A673 (cell line): Measurements from ENCODE around the gene ITPR2. TPM values are rescaled to one million over a fixed set of nuclear protein-coding genes. Genes with fewer than 3 reads are reported as not detected.
A peak's percentile ranks its signal among the peaks of the same experiment; 100 is the strongest.

Experiments used
- BruUV-seq: library from RNA; stranded (reverse); fragments of 400-500 nt; replicated peaks from 2 replicates; lab custom pipeline; 2021; lab: Mats Ljungman, UMichigan
- CTCF ChIA-PET: fragments of 300-600 bp; sonication (Branson Sonifier 250); formaldehyde crosslinking; loops from one replicate; lab custom pipeline; 2022; ENCODE audit warnings: antibody characterized with exemption; lab: Charles Lee
- POLR2A ChIA-PET: fragments of 300-600 bp; sonication (Branson Sonifier 250); formaldehyde crosslinking; loops from one replicate; lab custom pipeline; 2022; ENCODE audit warnings: antibody characterized with exemption; ENCODE audit not compliant: low non-redundant PET; lab: Charles Lee
- DNase-seq: peaks from one replicate; pipeline ENCODE4 v3.0.0-alpha.2; 2015; ENCODE audit warnings: low spot score
- H3K27ac ChIP-seq: fragments of 200-600 bp; sonication (generic); 2 replicates; pipeline ENCODE4 v1.5.1; 2016; ENCODE audit warnings: mixed run types, low read depth, mild to moderate bottlenecking, mixed read lengths, antibody characterized with exemption, low read length; ENCODE audit not compliant: poor library complexity, severe bottlenecking
- H3K27me3 ChIP-seq: fragments of 200-600 bp; sonication (generic); replicated peaks from 2 replicates; pipeline ENCODE4 v1.6.1; 2017; ENCODE audit warnings: mixed run types, low read depth, mild to moderate bottlenecking, mixed read lengths, antibody characterized with exemption, low read length; ENCODE audit not compliant: insufficient read depth, poor library complexity
- H3K36me3 ChIP-seq: fragments of 200-600 bp; sonication (generic); 2 replicates; pipeline ENCODE4 v1.6.1; 2016; ENCODE audit warnings: mixed run types, mild to moderate bottlenecking, mixed read lengths, antibody characterized with exemption, low read length; ENCODE audit not compliant: insufficient read depth, poor library complexity, severe bottlenecking
- H3K4me1 ChIP-seq: fragments of 200-600 bp; sonication (generic); 2 replicates; pipeline ENCODE4 v1.6.1; 2017; ENCODE audit warnings: mixed run types, mild to moderate bottlenecking, mixed read lengths, antibody characterized with exemption, low read length; ENCODE audit not compliant: insufficient read depth, poor library complexity, severe bottlenecking
- H3K4me3 ChIP-seq: fragments of 200-600 bp; sonication (generic); 2 replicates; pipeline ENCODE4 v1.5.1; 2016; ENCODE audit warnings: low read depth, mixed run types, mild to moderate bottlenecking, mixed read lengths, low read length; ENCODE audit not compliant: poor library complexity, severe bottlenecking
- H3K9me3 ChIP-seq: fragments of 200-600 bp; sonication (generic); 2 replicates; pipeline ENCODE4 v1.6.1; 2016; ENCODE audit warnings: mixed run types, low read depth, mild to moderate bottlenecking, mixed read lengths, antibody characterized with exemption, low read length; ENCODE audit not compliant: poor library complexity, severe bottlenecking
- CTCF ChIP-seq: fragments of 300-800, 200-600 bp; sonication (generic); conservative IDR thresholded peaks from 2 replicates; pipeline ENCODE4 v1.5.1; 2017; ENCODE audit warnings: low read depth, mild to moderate bottlenecking, antibody characterized with exemption, low read length, moderate library complexity, mixed read lengths
- EZH2 ChIP-seq: fragments of 200-600 bp; sonication (generic); IDR thresholded peaks from 2 replicates; pipeline ENCODE4 v1.6.1; 2017; ENCODE audit warnings: borderline replicate concordance, low read depth, mild to moderate bottlenecking, mixed read lengths, antibody characterized with exemption, low read length; ENCODE audit not compliant: poor library complexity, severe bottlenecking
- intact Hi-C: fragments of 100-400 bp; cut with micrococcal nuclease; formaldehyde crosslinking; loops from one replicate; pipeline ENCODE4 v1.10.0; 2022; ENCODE audit not compliant: unreplicated experiment
- total RNA-seq: library from RNA; stranded (reverse); gene quantifications from 2 replicates; pipeline ENCODE4 v1.2.3, GENCODE V29; 2021

The ITPR2 gene
- total RNA-seq, 1 experiment from 2014 or later = 22.6 TPM

GRCh38 chr12:26345471-26346003, 487.5 kb downstream of the ITPR2 start:
- intact Hi-C loops = no loop called here
- Histone ChIP-seq H3K27ac (no peak overlapping the region), H3K4me3 (no peak overlapping the region), H3K4me1 (no peaks in the 10 kb centered on the region), H3K27me3 (no peaks in the 10 kb centered on the region), H3K9me3 (no peaks in the 10 kb centered on the region), H3K36me3 (no peaks in the 10 kb centered on the region)
- DNase-seq = no peak
- no TSS peak for BruUV-seq
- no peak for TF ChIP-seq CTCF
- no peak for TF ChIP-seq EZH2
- ChIA-PET POLR2A (no interaction called here), CTCF (no interaction called here)

DNA sequence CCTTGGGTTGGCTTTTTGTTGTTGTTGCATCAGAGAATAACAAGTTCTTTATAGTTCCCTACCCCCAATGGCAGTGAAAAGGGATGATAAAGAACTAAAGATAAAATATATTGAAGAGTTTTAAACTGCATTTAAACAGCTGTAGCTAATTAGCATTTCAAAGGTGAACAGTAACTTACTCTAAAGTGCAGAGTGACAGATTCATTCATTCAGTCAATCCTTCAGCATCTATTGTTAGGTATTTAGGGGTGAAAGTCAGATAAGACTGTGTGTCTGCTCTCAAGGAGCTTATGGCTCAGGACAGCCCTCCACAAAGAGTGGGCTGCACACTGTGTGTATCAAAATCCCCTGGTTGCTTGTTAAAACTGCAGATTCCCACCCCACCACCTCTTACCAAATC, 491.5 kb downstream of the ITPR2 start:
- TF ChIP-seq EZH2 (no peak), CTCF (no peak)
- ChIA-PET POLR2A (no interaction called here), CTCF (no interaction called here)

GRCh38 chr12:26340649-26341048, 492.3 kb downstream of the ITPR2 start:
- Histone ChIP-seq H3K4me1 (no peaks in the 10 kb centered on the region), H3K9me3 (no peaks in the 10 kb centered on the region), H3K27ac (no peak overlapping the region), H3K27me3 (no peaks in the 10 kb centered on the region), H3K4me3 (no peak overlapping the region), H3K36me3 (no peaks in the 10 kb centered on the region)
- intact Hi-C loops = no loop called here
- no TSS peak for BruUV-seq
- CTCF ChIA-PET = no interaction called here
- POLR2A ChIA-PET = no interaction called here
- TF ChIP-seq EZH2 = no peak
- no peak for TF ChIP-seq CTCF
- DNase-seq = peak; percentile 1

More for the DNA sequence above, 491.5 kb downstream of the ITPR2 start:
- intact Hi-C loops = no loop called here
- DNase-seq = no peak
- no peak overlapping the region for H3K4me3 ChIP-seq
- H3K9me3 ChIP-seq = no peaks in the 10 kb centered on the region
- no peak overlapping the region for H3K27ac ChIP-seq
- no TSS peak for BruUV-seq
- no peaks in the 10 kb centered on the region for H3K27me3 ChIP-seq
- H3K36me3 ChIP-seq = no peaks in the 10 kb centered on the region
- no peaks in the 10 kb centered on the region for H3K4me1 ChIP-seq
